ENCODE results near the gene PRB2. TPM values are rescaled to one million over a fixed set of nuclear protein-coding genes. Genes with fewer than 3 reads are reported as not detected.

The PRB2 gene
- total RNA-seq (2022; extraction: Qiagen RNA extraction) = 0.08 TPM in 1 of 5 replicates, not detected in the others

DNA sequence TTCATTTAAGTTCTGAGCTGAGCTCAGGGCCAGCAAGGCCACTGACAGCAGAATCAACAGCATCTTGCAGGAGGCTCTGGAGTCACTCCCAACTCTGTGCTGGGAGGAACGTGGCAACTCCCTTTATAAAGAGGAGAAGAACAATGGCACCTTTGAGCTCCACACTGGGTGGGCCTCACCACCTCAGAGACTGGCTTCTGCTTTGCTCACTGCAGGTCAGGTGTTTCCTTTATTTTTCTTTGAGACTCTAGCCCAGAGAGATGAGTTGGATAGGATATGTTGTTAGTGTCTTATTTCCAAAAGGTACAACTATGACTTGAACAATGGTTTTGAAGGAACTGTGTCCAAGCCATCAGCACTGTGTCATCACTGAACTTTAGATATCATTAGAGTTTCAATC lies at the start of gene PRB2:
Gene PRB2 (minus strand): TSS at position 101 of the 400 bp plus-strand sequence. CDS start 38 bp downstream, at position 63.

Other genes with a start within 250 kb of the PRB2 start
- 8.2 to 8.7 TPM (median 8.2 TPM) in 5 replicates for gene SMIM10L1, start 224.4 kb downstream of the PRB2 start, total RNA-seq (2022; extraction: Qiagen RNA extraction)
- gene TAS2R42, start 208.6 kb downstream of the PRB2 start, total RNA-seq (2022; extraction: Qiagen RNA extraction) = not detected in 5 replicates
- gene PRB3, start 125.9 kb downstream of the PRB2 start, total RNA-seq (2022; extraction: Qiagen RNA extraction) = 0.16 TPM in 1 of 5 replicates, not detected in the others
- not detected in 5 replicates for gene PRB4, start 85.1 kb downstream of the PRB2 start, total RNA-seq (2022; extraction: Qiagen RNA extraction)

All from A549 treated with dexamethasone at 1 μM for 4 hours (cell line).